ENCODE data around the gene NDUFAF2.
A peak's percentile ranks its signal among the peaks of the same experiment; 100 is the strongest.

The NDUFAF2 gene

GRCh38 chr5:61132559-61132958 lies 187.6 kb downstream of the NDUFAF2 start:
- DNase-seq = no peak

GRCh38 chr5:61137835-61138234 lies 192.8 kb downstream of the NDUFAF2 start:
- no peak for DNase-seq

- DNase-seq = no peak
Measured at GRCh38 chr5:61139094-61139873, 194.3 kb downstream of the NDUFAF2 start.

- DNase-seq = no peak
Measured at GRCh38 chr5:61139931-61140330, 194.9 kb downstream of the NDUFAF2 start.

DNA sequence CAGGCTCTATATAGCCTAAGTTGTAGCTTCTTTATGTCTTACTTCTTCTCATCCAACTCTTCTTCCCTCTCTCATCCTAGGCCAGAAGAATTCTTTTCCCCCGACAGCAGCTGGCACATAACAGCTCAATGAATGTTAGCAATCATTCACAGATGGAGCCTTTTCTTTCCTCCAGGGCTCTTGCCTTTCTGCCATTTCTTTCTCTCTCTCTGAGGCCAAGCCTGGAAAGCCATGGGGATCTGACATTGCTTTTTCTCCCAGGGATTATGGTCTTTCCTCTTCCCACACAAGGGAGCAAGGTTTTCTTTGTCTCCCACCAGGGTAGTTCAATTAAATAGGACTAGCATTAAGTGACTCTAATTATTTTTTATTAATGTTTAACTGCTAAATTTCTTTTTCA lies 196.8 kb downstream of the NDUFAF2 start:
- DNase-seq = no peak

- no peak for DNase-seq
Measured at GRCh38 chr5:61142391-61142790, 197.4 kb downstream of the NDUFAF2 start.

DNA sequence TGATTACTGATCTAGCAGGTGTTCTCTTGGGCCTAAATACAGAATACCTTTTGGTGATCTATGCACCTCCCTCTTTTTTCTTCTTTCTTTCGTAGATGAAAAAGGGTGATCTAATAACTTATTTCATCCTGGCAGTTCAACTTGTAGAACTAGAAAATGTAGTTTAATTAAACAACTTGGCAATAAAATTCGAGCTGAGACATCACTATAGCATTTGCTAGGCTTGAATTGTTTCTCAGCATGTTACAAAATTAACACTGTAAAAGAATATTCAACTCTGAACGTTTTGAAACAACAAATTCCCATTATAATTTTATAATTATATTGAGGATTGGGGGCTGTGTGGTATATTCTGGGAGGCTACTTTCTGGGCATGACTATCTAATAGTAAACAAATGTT lies 197.8 kb downstream of the NDUFAF2 start:
- no peak for DNase-seq

GRCh38 chr5:61148515-61148914 lies 203.5 kb downstream of the NDUFAF2 start:
- no peak for DNase-seq

DNA sequence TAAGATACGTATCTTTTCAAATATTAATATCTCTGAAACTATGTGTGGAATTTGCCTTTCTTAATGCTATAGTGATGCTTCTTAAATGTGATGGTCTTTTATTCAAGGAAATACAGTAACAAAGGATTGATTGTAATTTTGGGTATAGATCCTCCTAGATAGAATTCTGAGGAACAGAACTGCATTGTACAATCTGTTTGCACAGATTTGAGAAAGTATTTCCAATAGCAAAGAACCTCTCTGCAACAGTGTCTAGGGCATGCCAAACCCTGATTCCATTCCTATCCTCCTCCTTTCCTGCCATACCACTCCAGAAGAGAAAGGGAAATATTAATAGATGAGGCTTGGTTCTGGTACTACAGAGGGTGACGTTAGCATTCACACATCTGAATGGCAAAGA lies 206.9 kb downstream of the NDUFAF2 start:
- DNase-seq = no peak

DNA sequence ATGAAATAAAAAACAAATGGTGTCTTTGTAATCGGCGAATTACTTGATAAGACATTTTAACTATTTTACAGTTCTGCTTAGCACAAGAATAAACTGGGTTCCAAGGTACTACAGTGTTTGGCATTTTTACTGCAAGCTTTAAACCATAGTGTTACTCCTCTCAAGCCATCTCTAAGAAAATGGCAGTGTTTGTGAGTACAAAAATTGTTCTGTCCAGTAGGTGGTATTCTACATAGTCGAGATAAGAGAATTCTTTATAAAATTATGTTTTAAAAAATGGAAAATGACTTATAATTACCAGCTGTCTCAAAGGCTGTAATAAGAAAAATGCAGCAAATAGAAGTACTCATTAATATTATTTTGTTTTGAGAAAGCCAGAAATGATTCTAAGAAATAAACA lies 214.1 kb downstream of the NDUFAF2 start:
- DNase-seq = no peak

DNA sequence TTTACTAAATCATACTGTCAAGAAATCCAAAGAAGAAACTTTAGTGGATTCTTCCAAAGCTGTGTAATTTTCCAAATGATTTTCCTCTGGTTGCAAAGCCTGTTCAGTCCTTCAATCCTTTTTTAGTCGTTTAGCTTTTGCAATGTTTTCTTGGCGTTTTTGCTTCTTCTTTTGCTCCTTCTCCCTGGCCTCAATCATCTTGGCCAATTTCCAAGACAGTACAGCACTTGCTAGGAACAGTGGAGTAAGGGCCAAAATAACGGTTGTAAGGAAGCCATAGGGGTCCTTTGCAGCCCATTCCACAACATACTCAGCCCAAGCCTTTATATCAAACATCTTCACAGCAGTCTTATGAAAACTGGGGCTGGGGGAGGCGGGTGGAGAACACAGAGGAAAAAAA lies 214.8 kb downstream of the NDUFAF2 start:
- DNase-seq = no peak

- DNase-seq = no peak
Measured at GRCh38 chr5:61160497-61160896, 215.5 kb downstream of the NDUFAF2 start.

GRCh38 chr5:61162010-61162831 lies 217.2 kb downstream of the NDUFAF2 start, which contains the start of gene SMIM15:
Gene SMIM15 (minus strand): TSS chr5:61162468. CDS start chr5:61160171, 2,297 bp downstream.
- DNase-seq = peak; percentile 90

DNA sequence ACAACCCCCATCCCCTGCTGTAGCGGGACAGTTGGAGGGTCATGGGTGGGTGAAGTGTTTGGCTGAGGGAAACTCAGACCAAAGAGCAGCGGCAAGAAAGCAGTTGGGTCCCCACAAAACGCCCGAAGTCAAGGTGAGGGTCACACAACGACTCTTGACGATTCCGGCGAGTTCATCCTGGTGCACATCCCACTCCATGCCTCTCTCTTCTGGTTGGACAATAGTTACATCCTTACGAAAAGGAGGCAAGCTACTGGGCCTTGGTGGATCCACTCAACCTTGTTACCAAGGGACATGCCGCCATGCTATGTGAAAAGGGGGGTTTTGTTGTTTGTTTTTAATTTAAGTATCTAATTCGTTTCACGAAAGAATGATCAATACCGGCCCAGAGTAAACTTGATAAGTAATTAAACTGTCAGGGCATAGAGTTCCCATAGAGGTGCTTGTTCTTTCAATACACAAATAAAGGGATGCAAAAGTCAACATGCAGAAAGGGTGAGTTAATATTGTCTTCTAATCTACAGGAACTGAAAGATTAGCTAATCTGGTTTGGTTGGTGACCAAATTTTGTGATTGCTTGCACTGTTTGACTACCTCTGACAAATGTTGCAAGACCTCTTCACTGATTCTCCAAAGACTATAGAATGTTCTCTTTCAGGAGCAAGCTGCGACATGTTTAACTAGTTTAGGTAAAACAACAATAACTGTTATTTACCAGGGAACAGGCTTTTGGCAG lies 218.0 kb downstream of the NDUFAF2 start:
- no peak for DNase-seq

DNA sequence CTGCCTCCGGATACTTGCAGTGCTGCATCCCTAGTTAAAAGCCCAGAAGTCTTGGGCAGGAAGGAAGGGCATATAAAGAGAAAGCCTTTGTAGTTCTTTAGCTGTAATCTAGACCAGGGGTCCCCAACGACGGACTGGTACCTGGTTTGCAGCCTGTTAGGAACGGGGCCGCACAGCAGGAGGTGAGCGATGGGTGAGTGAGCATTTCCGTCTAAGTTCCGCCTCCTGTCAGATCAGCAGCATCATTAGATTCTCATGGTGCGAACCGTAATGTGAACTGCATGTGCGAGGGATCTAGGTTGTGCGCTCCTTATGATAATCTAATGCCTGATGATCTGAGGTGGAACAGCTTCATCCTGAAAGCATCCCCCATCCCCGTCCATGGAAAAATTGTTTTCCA lies 218.9 kb downstream of the NDUFAF2 start:
- no peak for DNase-seq

GRCh38 chr5:61167382-61167781 lies 222.4 kb downstream of the NDUFAF2 start:
- DNase-seq = no peak

DNA sequence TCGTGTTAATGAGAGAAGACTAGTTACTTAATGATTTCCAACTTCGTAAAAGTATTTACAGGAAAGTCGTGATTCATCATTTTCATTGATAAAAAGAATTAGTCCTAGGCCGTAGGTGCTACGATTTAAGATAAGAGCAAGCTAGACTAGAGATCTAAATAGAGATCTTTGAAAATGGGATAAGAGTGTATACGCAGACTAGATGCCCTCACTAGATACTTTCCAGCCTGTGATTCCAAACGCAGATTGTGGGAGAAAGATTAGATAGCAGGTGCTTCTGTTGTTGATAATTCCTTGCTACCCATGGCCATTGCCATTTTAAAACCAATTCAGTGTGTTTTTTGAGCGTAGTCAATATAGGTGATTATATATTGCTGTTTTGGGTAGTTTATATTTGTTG lies 223.9 kb downstream of the NDUFAF2 start:
- no peak for DNase-seq

- DNase-seq = no peak
Measured at GRCh38 chr5:61171479-61171878, 226.5 kb downstream of the NDUFAF2 start.

DNA sequence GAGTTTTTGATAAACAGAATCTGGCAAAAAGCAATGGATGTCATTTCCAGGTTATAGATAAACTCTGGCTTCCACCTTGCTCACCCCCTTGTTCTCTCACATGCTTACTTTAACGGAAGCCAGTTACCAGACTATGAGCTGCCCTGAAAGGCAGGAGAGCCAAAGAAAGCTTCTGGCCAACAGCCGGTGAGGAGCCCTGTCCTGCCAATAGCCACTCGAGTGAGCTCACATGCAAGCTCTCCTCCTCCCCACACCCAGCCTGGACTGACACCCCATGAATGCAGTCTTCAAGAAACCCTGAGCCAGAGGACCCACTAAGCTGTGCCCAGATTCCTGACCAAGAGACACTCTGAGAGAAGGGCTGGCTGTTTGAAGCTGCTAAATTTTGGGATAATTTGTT lies 231.6 kb downstream of the NDUFAF2 start:
- DNase-seq = no peak

GRCh38 chr5:61177070-61177469 lies 232.1 kb downstream of the NDUFAF2 start:
- DNase-seq = no peak

GRCh38 chr5:61177716-61178115 lies 232.7 kb downstream of the NDUFAF2 start:
- DNase-seq = no peak

DNA sequence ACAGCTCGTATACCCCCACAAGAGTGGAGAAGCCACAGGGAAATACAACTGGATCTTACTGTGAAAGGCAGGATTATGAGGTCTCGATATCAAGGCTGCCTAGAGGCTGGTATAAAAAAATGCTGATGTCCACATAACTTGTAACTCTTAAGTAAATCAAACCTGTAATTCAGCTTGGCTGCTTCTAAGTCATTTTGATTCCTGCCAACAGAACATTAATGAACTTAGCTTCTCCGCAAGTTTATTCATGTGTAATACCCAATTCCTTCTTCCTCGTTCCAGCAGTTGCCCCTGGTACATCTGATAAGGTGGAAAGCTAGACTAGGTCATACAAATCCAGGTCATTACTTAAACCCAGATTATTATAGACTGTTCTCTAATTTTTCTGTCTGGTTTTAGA lies 233.7 kb downstream of the NDUFAF2 start:
- no peak for DNase-seq

- DNase-seq = no peak
Measured at GRCh38 chr5:61180886-61181285, 235.9 kb downstream of the NDUFAF2 start.

GRCh38 chr5:61182449-61182848 lies 237.4 kb downstream of the NDUFAF2 start:
- no peak for DNase-seq
